G401.6 (cell line): Measurements from ENCODE around the gene MICAL3.
"Not testable (repeated sequence)": the region's sequence is repeated elsewhere in the genome, so short reads cannot be mapped to it uniquely, and the experiment has no call there.

Source experiments
- FAIRE-seq: peaks from 2 replicates; lab custom pipeline; 2012; peaks lifted over from hg19 to GRCh38; lab: Jason Lieb, UNC

Gene MICAL3

DNA sequence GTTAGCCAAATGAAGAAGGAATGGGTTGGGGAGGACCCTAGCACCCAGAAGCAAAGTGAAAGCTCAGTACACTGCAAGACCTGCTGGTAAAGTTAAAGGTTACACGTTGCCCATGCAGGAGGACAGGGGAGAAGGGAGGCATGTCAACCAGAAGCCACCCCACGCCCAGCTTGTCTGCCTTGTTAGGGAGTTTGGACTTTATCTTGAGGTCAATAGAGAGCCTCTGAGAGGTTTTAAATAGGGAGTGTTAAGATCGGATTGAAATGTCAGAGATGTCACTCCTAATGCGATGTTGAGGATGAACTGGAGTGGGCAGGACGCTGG is 34.7 kb upstream of the MICAL3 start:
- FAIRE-seq: no peak

DNA sequence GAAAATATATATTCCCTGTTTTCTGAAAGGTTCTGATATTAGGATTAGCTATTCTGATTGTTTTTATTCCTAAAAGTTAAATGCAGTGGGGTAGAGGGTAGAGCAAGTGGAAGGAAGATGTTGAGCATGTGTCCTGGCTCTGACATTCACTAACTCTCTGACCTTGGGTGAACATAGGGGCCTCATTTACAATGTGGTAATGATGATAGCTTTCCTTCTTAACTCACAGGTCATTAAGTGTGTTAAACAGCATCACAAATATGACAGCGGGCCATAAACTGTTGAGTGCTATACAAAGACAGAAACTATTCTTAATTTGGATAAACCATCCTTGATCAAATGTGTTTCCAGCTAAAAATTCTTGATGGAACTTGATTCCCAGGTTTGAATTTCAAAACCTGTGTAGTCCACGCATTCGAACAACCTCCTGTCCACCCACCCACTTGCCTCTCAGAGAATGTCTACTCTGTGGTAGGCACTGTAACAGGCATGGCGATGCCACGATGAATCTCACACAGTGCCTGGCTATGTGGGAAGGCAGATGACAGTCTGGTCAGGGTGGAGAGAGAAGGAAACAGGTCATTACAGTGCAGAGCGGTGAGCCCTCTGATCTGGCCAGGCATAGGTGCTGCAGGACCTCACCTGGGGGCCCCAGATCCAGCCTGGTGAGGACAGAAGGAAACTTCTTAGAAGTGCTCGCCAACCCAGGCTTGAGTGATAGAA is 34.2 kb upstream of the MICAL3 start:
- no peak for FAIRE-seq

DNA sequence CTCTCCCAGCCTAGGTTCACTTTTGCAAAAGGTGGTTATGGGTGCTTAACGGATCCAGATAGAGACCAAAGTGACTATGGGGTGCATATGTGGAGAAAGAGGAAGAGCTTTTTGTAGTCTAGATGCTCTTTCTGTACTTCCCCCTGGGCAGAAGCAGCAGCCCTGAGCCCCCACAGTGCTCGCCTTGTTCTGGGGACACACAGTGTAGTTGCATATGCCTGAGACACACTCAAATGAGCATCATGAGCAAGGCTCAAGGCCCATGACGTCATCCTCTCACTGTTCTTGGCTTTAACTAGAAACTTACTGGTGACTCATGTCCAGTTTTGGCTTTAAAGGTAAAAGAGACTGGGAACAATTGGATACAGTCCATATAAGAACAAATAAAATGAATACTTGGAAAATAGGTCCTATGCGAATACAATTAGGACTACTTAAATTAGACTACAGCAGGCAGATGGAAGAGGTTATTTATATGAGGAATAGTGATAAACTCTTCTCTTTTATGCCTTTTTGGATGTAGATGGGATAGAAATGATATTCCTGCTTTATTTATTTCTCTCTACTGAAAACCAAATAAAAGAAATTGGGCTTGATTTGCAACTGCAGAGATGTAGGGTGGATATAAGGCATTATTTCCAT is 33.3 kb upstream of the MICAL3 start:
- no peak for FAIRE-seq

DNA sequence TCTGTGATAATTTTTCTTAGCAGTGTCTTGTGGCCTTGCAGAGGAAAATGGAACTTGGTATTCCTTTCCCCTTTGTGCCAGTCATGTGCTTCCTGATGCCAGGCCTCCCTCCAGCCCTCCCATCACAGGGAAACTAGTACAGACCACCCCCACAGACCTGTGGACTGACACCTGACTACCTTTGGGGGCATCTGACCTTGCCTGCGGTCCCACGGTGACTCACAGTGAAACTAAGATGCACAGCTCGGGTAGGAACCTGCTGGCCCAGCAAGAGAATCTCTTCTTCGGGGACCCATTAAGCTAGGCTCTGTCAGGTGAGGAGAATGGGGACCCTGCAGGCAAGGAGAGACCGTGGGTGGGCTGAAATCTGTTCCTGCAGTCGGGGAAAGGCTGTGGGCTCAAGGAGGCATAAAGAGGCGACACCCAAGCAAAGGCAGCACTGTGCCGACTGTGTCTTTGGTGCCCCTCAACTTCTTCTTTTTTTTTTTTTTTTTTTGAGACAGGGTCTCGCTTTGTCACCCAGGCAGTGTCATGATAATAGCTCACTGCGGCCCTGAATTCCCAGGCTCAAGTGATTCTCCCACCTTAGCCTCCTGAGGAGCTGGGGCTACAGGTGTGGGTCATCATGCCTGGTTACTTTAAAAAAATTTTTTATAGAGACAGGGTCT is 32.6 kb upstream of the MICAL3 start:
- FAIRE-seq: no peak

DNA sequence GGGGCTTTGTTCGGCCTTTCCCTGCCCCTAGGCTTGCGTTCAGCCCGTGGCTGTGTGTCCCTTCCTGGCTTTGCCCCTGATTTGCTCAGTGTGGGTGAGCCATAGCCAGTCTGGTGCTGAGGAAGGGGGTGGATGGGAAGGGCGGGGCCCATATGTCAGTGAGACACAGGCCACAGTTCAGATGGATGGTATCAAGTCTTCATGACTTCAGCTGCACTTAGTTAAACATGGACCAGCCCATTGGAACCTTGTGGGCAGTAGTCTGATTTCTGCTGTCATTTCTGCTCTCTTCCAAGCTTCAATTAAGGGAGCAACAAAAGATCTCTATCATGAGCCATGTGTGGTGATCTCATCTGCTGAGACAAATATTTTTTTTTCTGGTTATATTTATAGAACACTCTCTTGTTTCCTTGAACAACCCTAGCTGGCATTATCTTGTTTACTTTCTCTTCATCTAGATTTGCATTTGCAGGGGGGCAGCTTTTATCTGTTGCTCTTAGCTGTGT is 31.9 kb upstream of the MICAL3 start:
- no peak for FAIRE-seq

DNA sequence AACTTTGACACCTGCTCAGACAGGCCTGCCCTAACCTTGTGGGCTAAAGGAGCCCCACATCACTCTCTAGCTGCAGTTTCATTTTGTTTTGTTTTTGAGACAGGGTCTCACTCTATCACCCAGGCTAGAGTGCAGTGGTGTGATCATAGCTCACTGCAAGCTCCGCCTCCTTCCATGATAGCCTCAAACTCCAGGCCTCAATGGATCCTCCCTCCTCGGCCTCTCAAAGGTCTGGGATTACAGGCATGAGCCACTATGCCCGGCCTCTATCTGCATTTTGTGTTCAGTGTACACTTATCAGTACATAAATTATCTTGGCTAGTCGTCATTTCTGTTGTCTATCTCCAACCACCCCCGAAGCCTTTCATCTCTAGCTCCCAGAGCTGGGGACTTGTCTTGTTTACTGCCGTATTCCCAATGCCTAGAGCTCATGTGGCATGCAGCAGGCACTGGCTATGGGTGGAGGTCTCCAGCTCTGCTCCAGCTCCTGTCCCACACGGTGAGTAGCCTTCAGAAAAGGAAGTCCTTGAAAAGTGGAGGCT is 31.3 kb upstream of the MICAL3 start:
- no peak for FAIRE-seq

DNA sequence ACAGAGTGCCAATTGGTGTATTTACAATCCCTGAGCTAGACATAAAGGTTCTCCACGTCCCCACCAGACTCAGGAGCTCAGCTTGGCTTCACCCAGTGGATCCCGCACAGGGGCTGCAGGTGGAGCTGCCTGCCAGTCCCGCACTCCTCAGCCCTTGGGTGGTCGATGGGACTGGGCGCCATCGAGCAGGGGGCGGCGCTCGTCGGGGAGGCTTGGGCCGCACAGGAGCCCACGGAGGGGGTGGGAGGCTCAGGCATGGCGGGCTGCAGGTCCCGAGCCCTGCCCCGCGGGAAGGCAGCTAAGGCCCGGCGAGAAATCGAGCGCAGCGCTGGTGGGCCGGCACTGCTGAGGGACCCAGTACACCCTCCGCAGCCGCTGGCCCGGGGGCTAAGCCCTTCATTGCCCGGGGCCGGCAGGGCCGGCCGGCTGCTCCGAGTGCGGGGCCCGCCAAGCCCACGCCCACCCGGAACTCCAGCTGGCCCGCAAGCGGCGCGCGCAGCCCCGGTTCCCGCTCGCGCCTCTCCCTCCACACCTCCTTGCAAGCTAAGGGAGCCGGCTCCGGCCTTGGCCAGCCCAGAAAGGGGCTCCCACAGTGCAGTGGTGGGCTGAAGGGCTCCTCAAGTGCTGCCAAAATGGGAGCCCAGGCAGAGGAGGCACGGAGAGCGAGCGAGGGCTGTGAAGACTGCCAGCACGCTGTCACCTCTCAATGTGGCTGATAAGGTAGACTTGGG is 29.0 kb upstream of the MICAL3 start:
- FAIRE-seq: not testable (repeated sequence)

DNA sequence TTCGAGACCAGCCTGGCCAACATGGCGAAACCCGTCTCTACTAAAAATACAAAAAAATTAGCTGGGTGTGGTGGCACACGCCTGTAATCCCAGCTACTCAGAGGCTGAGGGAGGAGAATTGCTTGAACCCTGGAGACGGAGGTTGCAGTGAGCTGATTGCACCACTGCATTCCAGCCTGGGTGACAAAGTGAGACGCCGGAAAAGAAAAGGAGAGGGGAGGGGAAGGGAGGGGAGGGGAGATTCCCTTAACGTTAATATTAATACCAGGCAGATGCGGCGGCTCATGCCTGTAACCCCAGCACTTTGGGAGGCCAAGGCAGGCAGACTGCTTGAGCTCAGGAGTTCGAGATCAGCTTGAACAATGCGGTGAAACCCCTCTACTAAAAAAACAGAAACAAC is 26.8 kb upstream of the MICAL3 start:
- FAIRE-seq: not testable (repeated sequence)

DNA sequence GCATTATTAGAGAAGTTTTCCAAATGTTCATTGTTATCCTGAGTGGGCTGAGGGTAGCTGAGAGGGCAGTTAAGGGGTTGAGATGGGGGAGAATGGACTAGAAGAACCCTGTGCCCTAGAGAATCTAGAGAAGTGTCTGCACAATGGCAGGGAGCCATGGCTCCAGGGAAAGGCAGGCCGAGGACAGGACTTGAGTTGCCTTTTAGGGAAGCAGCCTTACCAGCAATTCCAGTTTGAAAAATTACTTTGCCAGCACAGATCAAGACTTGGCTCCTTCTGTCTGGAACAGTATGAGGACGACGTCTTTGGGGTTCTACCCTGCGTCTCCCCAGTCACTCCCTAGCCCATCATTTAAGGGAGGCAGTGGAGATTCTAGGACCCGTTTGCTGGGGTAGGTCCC is 25.7 kb upstream of the MICAL3 start:
- FAIRE-seq: no peak

DNA sequence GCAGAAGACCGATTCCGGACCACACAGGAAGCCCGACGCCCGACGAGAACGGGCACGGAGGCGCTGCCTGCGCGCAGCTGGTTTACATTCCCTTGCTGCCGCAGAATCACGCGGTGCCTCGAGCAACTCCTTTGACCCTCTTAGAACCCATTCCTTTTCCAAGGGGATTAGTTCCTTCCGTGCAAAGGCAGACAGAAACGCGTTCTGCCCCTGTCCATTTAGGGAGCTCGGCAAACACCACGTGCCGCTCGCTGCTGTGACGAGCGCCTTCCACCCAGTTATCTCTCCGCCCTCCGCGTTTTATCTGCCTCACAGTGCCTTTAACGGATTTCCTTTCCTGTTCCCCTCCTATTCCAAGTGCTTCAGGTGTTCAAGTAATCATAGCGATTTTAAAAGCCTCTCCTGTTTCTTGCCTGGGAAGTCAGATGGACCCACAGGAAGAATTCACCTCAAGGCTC is 24.1 kb upstream of the MICAL3 start:
- no peak for FAIRE-seq

DNA sequence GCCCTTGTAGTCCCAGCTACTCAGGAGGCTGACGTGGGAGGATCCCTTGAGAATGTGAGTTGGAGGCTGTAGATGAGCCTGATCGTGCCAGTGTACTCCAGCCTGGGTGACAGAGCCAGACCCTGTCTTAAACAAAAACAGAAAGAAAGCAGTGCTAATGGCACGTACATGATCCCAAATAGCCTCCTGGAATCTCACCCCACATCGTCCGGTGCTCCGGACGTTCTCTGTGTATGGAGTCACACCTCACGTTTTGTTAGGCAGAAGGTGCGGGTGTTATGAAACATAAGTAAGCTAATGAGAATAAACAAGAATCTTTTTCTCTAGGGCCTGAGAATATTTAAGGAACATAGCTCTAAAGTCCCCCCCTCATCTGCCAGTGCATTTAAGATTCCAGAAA is 23.7 kb upstream of the MICAL3 start:
- no peak for FAIRE-seq

DNA sequence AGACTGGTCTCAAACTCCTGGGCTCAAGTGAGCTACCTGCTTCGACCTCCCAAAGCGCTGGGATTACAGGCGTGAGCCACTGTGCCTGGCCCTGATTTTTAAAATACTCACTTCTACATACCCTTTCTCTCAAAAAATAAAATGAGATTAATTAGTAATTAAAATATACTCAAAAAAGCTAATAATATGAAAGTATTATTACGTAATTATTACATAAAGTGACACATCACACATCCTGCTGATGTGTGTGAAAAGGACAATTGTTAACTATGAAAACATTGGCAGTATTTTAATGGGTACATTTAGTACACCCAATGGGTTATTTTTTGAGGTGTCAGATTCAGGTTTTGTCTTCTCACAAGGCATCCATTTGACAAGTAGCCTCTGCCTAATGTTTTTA is 21.4 kb upstream of the MICAL3 start:
- no peak for FAIRE-seq

DNA sequence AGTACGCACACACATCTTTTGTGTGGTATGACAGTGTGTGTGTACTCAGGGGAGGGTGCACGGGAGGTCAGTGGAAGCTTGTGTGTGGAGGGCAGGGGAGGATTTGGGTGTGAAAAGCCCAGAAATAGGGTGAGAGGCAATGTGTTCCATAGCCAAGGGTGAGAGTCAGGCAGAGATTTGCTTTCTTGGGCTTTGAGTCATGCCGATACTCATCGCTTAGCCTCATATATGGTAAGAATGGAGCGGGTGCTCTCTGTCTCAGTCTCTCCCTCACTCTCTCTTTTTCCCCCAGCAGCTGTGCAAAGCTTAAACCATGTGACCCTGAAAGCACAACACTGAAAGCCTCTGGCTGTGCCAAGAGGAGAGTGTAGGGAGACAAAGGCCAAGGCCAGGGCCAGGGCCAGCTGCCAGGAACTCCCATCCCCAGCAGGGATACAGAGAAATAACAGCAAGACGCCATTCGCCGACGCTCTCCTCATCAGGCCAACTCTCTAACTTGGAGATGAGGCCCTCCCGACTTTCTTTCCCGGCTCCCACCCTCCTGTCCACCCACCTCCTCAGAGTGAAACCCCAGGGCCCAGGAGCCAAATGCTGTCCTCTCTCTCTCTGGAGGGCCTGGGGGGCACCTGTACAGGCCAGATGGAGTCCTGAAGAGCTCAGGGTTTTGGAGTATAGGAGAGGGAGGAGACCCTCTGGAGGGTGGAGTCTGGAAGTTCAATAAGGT is 20.3 kb upstream of the MICAL3 start:
- FAIRE-seq: no peak

DNA sequence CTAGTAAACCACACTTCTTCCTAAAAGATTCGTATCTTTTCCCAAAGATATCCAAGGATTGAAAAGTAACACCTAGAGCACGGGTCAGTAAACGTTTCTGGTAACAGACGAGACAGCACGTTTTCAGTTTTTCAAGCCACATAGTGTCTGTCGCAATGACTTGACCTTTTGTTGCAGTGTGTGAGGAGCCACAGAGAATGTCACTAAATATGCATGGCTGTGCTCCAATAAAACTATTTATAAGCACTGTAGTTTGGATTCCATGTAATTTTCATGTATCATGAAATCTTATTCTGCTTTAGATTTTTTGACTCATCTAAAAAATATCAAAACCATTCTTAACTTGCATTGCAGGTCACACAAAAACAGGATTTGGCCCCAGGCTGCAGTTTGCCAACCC is 18.3 kb upstream of the MICAL3 start:
- no peak for FAIRE-seq

DNA sequence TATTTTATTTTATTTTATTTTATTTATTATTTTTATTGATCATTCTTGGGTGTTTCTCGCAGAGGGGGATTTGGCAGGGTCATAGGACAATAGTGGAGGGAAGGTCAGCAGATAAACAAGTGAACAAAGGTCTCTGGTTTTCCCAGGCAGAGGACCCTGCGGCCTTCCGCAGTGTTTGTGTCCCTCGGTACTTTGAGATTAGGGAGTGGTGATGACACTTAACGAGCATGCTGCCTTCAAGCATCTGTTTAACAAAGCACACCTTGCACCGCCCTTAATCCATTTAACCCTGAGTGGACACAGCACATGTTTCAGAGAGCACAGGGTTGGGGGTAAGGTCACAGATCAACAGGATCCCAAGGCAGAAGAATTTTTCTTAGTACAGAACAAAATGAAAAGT is 16.5 kb upstream of the MICAL3 start:
- FAIRE-seq: not testable (repeated sequence)

DNA sequence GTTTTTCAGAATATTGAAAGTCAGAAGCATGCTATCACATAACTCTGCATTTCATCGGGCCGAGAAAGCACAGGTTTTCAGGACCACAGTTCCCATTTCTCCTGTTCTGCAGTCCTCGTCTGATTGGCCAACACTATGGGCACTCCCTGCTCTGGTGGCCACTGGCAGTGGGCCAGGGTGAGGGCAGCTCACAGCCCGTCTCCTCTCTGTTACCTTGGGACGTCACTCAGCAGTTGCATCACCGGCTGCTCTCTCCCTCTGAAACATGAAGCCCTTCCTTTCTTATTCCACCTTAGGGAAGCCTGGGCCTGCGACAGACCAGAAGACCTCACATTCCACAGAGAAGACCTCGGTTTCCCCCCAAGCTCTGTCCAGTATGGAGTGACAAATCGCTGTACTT is 11.4 kb upstream of the MICAL3 start:
- no peak for FAIRE-seq

DNA sequence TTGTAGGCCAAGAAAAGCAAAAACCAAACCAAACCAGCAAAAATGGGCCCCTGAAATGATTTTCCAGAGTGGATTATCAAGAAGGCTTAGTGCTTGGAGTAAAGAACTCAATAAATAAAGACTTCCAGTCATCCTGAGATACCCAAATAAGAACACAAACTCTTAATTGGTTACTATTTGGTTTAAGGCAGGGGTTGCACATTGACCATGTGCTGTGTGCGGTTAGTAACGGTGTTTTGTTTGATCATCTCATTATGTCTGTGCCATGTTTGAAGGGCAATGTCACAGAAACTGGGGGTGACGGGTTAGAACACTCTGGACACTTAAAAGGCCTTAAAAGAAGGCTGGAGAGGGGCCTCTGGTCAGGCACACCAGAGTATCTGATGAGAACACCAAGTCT is 9.7 kb upstream of the MICAL3 start:
- FAIRE-seq: no peak

DNA sequence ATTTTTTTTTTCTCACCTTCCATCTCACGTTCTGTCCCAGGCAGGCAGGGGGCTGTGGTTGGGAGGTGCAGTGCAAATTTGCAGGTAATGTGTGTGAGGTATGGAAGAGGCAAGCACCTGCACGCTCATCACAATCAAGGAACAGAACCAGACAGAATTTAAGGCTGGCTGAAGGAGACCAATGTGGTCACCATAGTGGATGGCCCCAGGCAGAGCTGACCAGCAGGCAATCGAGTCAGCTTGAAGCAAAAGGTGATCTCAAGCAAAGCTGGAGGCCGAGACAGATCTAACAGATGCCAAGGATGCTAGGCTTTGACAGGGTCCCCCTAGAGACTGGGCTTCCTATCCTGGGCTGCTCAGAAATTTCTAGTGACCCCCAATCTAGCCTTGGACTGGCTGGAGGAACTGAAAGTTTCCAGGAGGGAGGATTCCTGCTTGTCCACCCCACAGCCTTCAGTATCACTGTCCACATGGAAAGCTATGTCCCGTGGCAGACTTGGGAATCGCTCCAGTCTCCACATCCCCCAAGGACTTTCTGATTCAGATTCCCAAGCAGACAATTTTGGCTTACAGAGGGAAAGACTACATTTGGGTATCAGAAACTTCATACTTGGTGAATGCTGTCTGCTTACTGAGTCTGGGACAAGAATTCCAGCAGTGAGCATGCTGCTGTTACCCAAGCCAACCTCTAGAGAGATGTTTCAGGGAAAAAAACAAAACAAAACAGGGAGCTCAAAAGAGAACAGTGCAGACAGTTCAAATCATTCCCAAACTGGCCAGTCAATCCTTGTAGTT is 9.0 kb upstream of the MICAL3 start:
- no peak for FAIRE-seq

DNA sequence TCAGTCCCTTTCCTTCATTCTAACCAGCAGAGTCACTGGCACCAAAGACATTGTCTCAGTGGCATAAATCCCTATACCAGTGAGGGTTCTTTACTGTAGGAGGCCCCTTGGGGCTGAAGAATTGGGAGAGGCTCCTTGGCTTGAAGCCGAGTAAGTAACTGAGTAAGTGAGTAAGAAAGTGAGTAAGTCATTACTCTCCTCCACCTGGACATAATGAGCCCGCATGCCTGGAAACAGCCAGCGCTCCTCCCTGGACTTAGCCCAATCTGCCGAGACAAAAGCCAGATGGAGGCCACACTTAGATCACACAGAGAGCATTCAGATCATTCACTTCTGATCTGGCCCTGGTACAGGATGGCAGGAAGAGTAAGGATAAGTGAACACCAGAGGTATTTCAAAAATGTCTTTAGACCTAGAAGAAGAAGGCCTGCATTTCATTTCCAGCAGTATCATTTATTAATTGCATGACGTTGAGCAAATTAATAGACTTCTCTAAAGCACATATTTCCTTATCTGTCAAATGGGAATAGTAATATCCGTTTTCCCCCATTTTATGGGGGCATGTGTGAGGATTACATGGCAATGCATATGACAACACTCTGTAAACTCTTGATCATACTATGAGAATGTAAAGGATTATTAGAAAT is 8.2 kb upstream of the MICAL3 start:
- FAIRE-seq: no peak

DNA sequence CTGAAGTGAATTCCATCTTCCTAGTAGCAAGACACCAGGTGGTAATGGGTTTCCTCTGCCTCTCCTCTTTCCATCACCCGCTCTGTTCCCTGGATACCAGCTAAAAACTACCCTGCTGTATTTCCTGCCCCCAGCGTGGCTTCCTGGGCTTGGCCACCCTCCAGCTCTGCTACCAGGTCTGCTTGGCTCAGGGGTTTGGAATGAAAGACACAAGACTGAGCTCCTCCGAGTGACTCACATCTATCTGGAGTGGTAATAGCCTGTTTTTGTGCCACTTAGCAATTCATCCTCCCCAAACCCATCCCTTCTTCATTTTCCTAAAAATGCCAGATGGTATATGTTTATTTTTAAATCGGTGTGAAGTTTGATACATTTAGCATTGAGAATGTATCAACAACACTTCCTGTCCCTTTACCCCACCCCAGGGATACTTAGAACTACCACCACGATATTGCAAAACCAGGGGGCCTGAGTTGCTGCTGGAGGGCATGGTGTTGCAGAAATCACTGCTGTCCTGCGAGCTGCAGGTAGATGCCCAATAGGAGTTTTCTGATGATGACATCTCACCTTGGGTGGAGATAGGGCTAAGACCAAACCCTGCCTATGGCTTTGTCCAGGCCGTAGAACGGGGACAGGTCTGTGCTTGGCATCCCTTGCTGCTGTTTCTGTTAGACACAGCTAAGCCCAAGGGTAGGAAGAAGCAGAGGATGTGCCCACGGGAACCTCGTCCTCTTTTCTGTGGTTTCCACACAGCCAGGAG is 7.5 kb upstream of the MICAL3 start:
- FAIRE-seq: no peak
